HepG2 (cell line): ENCODE data around the gene BORCS5. TPM values are rescaled to one million over a fixed set of nuclear protein-coding genes. Genes with fewer than 3 reads are reported as not detected.

Experiments
- ARID4A ChIP-seq: sonication (generic); formaldehyde crosslinking; IDR thresholded peaks from 2 replicates; pipeline ENCODE4 v1.5.0; 2020; ENCODE audit warnings: mild to moderate bottlenecking, missing genetic modification reagents, borderline replicate concordance
- ATF4 ChIP-seq, 2 experiments: fragments of 450-650 bp in 1 of 2; sonication (generic) in 1 of 2; formaldehyde crosslinking; IDR thresholded peaks; 2 replicates each; pipeline versions ENCODE4 v1.5.0 to v1.8.0; 2020 to 2022; ENCODE audit warnings: mild to moderate bottlenecking in 1 of 2, missing genetic modification reagents in 1 of 2
- GPN1 ChIP-seq: sonication (generic); formaldehyde crosslinking; IDR thresholded peaks from 2 replicates; pipeline ENCODE4 v1.5.1; 2020; ENCODE audit warnings: missing genetic modification reagents, borderline replicate concordance
- HNF4G ChIP-seq, 2 experiments: sonication (generic) in 1 of 2; formaldehyde crosslinking in 1 of 2; IDR thresholded peaks; 2 replicates each; pipeline versions ENCODE4 v1.4.0 to v1.6.1; 2011 to 2020; ENCODE audit warnings: borderline replicate concordance in 2 of 2, low read depth in 2 of 2, mild to moderate bottlenecking in 2 of 2, low read length in 1 of 2, missing genetic modification reagents in 1 of 2, moderate library complexity in 1 of 2
- HOXA9 ChIP-seq: sonication (generic); formaldehyde crosslinking; IDR thresholded peaks from 2 replicates; pipeline ENCODE4 v1.8.1; 2022; ENCODE audit warnings: missing genetic modification reagents, mild to moderate bottlenecking, moderate library complexity, borderline replicate concordance
- PHF8 ChIP-seq: sonication (generic); formaldehyde crosslinking; IDR thresholded peaks from 2 replicates; pipeline ENCODE4 v1.5.0; 2020; ENCODE audit warnings: missing genetic modification reagents
- POLR2AphosphoS5 ChIP-seq: IDR thresholded peaks from 2 replicates; pipeline ENCODE4 v1.6.1; 2012; ENCODE audit warnings: low read depth, low read length
- TFAP4 ChIP-seq: sonication (generic); IDR thresholded peaks from 2 replicates; pipeline ENCODE4 v1.6.1; 2016; ENCODE audit warnings: low read depth, borderline replicate concordance
- TRAFD1 ChIP-seq: sonication (generic); formaldehyde crosslinking; IDR thresholded peaks from 2 replicates; pipeline ENCODE4 v1.5.1; 2020; ENCODE audit warnings: missing genetic modification reagents, mild to moderate bottlenecking, borderline replicate concordance
- ZNF207 ChIP-seq: fragments of 450-650 bp; IDR thresholded peaks from 2 replicates; pipeline ENCODE4 v1.6.1; 2016; ENCODE audit warnings: antibody characterized with exemption, borderline replicate concordance
- polyA plus RNA-seq, 8 experiments: library from polyadenylated mRNA; depleted of rRNA in 3 of 8; stranded (reverse) in 7 of 8; unstranded in 1 of 8; fragments of >200 nt; fragmentation: Illumina TruSeq in 4 of 8; extraction: Trizol in 4 of 8; gene quantifications; 2 replicates each; pipeline versions ENCODE4 v1.2.1 to v1.2.3, GENCODE V29; 2011 to 2016; ENCODE audit warnings: low read depth in 4 of 8, missing spikeins in 1 of 8, mixed read lengths in 1 of 8; ENCODE audit not compliant: insufficient read depth in 1 of 8
- total RNA-seq, 5 experiments: library from RNA; depleted of rRNA; stranded (reverse); fragments of >200 nt; fragmentation: Illumina TruSeq; extraction: Trizol; gene quantifications; 2 replicates each; pipeline ENCODE4 v1.2.3, GENCODE V29; 2016; ENCODE audit warnings: low read depth in 1 of 5

The BORCS5 gene
- total and polyA plus RNA-seq, 2 of the 13 experiments (the other 11 are each of a cell fraction or from before 2014, with no cell fraction given), result 3.9 to 4.7 TPM

- TF ChIP-seq TRAFD1 (no peak), HNF4G (IDR thresholded peaks at IDR 0.05; ENCODE audit: borderline replicate concordance, low read depth, low read length) (peak; percentile 75), HNF4G (CRISPR knock-in tag; IDR thresholded peaks at IDR 0.05; ENCODE audit: borderline replicate concordance, low read depth) (peak; percentile 67; the same call in 1 of the 2 replicates), ZNF207 (no peak), ARID4A (CRISPR knock-in tag) (no peak; the same call in 1 of the 2 replicates), TFAP4 (no peak), GPN1 (CRISPR knock-in tag) (no peak), HOXA9 (CRISPR knock-in tag) (peak; percentile 42; the same call in 1 of the 2 replicates), PHF8 (CRISPR knock-in tag) (no peak), POLR2AphosphoS5 (no peak), ATF4 (CRISPR knock-in tag; IDR thresholded peaks at IDR 0.05) (peak in 1 of 2 experiments; percentile 40; a peak in 1 of 4 replicates)
These were observed 132.1 kb downstream of the BORCS5 start (continued) for GRCh38 chr12:12488823-12489550.
